GM19025 (cell line): Measurements from ENCODE around the gene RPRD2.

Experiments
- ATAC-seq: cut with Tn5 transposase; IDR thresholded peaks from one replicate; pipeline ENCODE4 v1.9.1; 2021; ENCODE audit warnings: mild to moderate bottlenecking, low read depth, moderate library complexity; ENCODE audit not compliant: unreplicated experiment

RPRD2 gene

GRCh38 chr1:150466964-150467363, 103.0 kb downstream of the RPRD2 start:
- no peak for ATAC-seq

- no peak for ATAC-seq
Measured at GRCh38 chr1:150469291-150469690, 105.3 kb downstream of the RPRD2 start.

- ATAC-seq = no peak
Measured at GRCh38 chr1:150472601-150473200, 108.8 kb downstream of the RPRD2 start.

- no peak for ATAC-seq
Measured at GRCh38 chr1:150473659-150474058, 109.7 kb downstream of the RPRD2 start.

GRCh38 chr1:150474869-150475268, 110.9 kb downstream of the RPRD2 start:
- ATAC-seq = no peak

- ATAC-seq = no peak
Measured at GRCh38 chr1:150476754-150477153, 112.8 kb downstream of the RPRD2 start.

- no peak for ATAC-seq
Measured at GRCh38 chr1:150477320-150477719, 113.4 kb downstream of the RPRD2 start.

GRCh38 chr1:150477733-150478132, 113.8 kb downstream of the RPRD2 start:
- ATAC-seq = no peak

- ATAC-seq = no peak
Measured at GRCh38 chr1:150479370-150479769, 115.4 kb downstream of the RPRD2 start.

GRCh38 chr1:150479927-150480352, 116.0 kb downstream of the RPRD2 start:
- no peak for ATAC-seq

- ATAC-seq = no peak
Measured at GRCh38 chr1:150484431-150484830, 120.5 kb downstream of the RPRD2 start.

- ATAC-seq = no peak
Measured at GRCh38 chr1:150484861-150485260, 120.9 kb downstream of the RPRD2 start.

GRCh38 chr1:150486966-150487762, 123.2 kb downstream of the RPRD2 start, which contains the start of gene TARS2:
TSS of gene TARS2 (plus strand) at chr1:150487419. CDS start at chr1:150487451, 32 bp downstream.
- ATAC-seq = peak; percentile 99

- no peak for ATAC-seq
Measured at GRCh38 chr1:150487763-150488115, 123.8 kb downstream of the RPRD2 start.

- ATAC-seq = no peak
Measured at GRCh38 chr1:150493175-150493574, 129.2 kb downstream of the RPRD2 start.

GRCh38 chr1:150498342-150498741, 134.4 kb downstream of the RPRD2 start:
- ATAC-seq = no peak

- ATAC-seq = no peak
Measured at GRCh38 chr1:150505431-150505830, 141.5 kb downstream of the RPRD2 start.

- ATAC-seq = no peak
Measured at GRCh38 chr1:150507912-150508864, 144.2 kb downstream of the RPRD2 start, which contains the start of gene ECM1. TSS of gene ECM1 (plus strand) at chr1:150508109. CDS start at chr1:150508210, 101 bp downstream.

GRCh38 chr1:150508982-150509381, 145.0 kb downstream of the RPRD2 start:
- no peak for ATAC-seq

GRCh38 chr1:150511551-150511950, 147.6 kb downstream of the RPRD2 start:
- no peak for ATAC-seq
